GM23338 (cell line): Measurements from ENCODE around the gene RIPK1. TPM values are rescaled to one million over a fixed set of nuclear protein-coding genes. Genes with fewer than 3 reads are reported as not detected.
A peak's percentile ranks its signal among the peaks of the same experiment; 100 is the strongest.

Experiments
- ATAC-seq: fragments of 200-7000 bp; cut with Tn5 transposase; 3 replicates; pipeline ENCODE4 v1.9.1; 2020
- DNase-seq: peaks from one replicate; pipeline ENCODE4 v3.0.0-alpha.2; 2015; ENCODE audit warnings: low spot score
- H2AFZ ChIP-seq: fragments of 200-600 bp; sonication (generic); 2 replicates; pipeline ENCODE4 v1.8.0; 2016; ENCODE audit warnings: antibody characterized with exemption, mild to moderate bottlenecking, moderate library complexity
- H3F3A ChIP-seq: fragments of 200-600 bp; sonication (generic); replicated peaks from 2 replicates; pipeline ENCODE4 v1.8.0; 2017; ENCODE audit warnings: antibody characterized with exemption, mixed run types, low read depth
- H3K27ac ChIP-seq: fragments of 200-600 bp; sonication (generic); 2 replicates; pipeline ENCODE4 v1.6.1; 2016; ENCODE audit warnings: low read depth
- H3K27me3 ChIP-seq: fragments of 200-600 bp; sonication (generic); 2 replicates; pipeline ENCODE4 v1.8.0; 2016; ENCODE audit warnings: mild to moderate bottlenecking, mixed run types, moderate library complexity; ENCODE audit not compliant: insufficient read depth
- H3K36me3 ChIP-seq: fragments of 200-600 bp; sonication (generic); 2 replicates; pipeline ENCODE4 v1.8.0; 2016; ENCODE audit warnings: mild to moderate bottlenecking; ENCODE audit not compliant: insufficient read depth
- H3K4me1 ChIP-seq: fragments of 200-600 bp; sonication (generic); 2 replicates; pipeline ENCODE4 v1.8.0; 2016; ENCODE audit warnings: mild to moderate bottlenecking, moderate library complexity; ENCODE audit not compliant: insufficient read depth
- H3K4me2 ChIP-seq: fragments of 200-600 bp; sonication (generic); 2 replicates; pipeline ENCODE4 v1.7.1; 2017; ENCODE audit warnings: mixed run types
- H3K4me3 ChIP-seq: fragments of 200-600 bp; sonication (generic); 2 replicates; pipeline ENCODE4 v1.6.1; 2016; ENCODE audit warnings: mixed run types
- H3K79me2 ChIP-seq: fragments of 200-600 bp; sonication (generic); replicated peaks from 2 replicates; pipeline ENCODE4 v1.8.0; 2017; ENCODE audit warnings: mild to moderate bottlenecking; ENCODE audit not compliant: insufficient read depth
- H3K9me2 ChIP-seq: fragments of 200-600 bp; sonication (generic); 2 replicates; pipeline ENCODE4 v1.8.0; 2017; ENCODE audit not compliant: insufficient read depth
- H4K20me1 ChIP-seq: fragments of 200-600 bp; sonication (generic); replicated peaks from 2 replicates; pipeline ENCODE4 v1.8.0; 2017; ENCODE audit warnings: mild to moderate bottlenecking; ENCODE audit not compliant: insufficient read depth
- H3K27ac Mint-ChIP-seq: 2 replicates; pipeline ENCODE4 v1.8.0; 2020; ENCODE audit warnings: inconsistent platforms, mild to moderate bottlenecking, moderate library complexity, mixed read lengths
- H3K27me3 Mint-ChIP-seq: 3 replicates; pipeline ENCODE4 v1.8.0; 2022; ENCODE audit warnings: low read depth, mild to moderate bottlenecking, moderate library complexity, mixed read lengths, inconsistent platforms; ENCODE audit not compliant: insufficient read depth, poor library complexity
- H3K36me3 Mint-ChIP-seq: 3 replicates; pipeline ENCODE4 v1.8.0; 2021; ENCODE audit warnings: low read depth, mild to moderate bottlenecking, inconsistent platforms, moderate library complexity, mixed read lengths
- H3K4me1 Mint-ChIP-seq: 3 replicates; pipeline ENCODE4 v1.8.0; 2020; ENCODE audit warnings: mild to moderate bottlenecking, inconsistent platforms, mixed read lengths
- H3K4me3 Mint-ChIP-seq: 3 replicates; pipeline ENCODE4 v1.8.0; 2021; ENCODE audit warnings: moderate library complexity, mild to moderate bottlenecking, inconsistent platforms, mixed read lengths
- H3K9me3 Mint-ChIP-seq: 3 replicates; pipeline ENCODE4 v1.8.0; 2020; ENCODE audit warnings: moderate library complexity, mild to moderate bottlenecking, inconsistent platforms, mixed read lengths
- CREB1 ChIP-seq: fragments of 250-450 bp; sonication (Bioruptor Pico); IDR thresholded peaks from 2 replicates; pipeline ENCODE4 v1.5.0; 2020; ENCODE audit warnings: low read depth, mild to moderate bottlenecking, moderate library complexity
- ETS1 ChIP-seq: IDR thresholded peaks from 2 replicates; pipeline ENCODE4 v1.6.1; 2016; ENCODE audit warnings: antibody characterized with exemption
- EZH2 ChIP-seq: fragments of 200-600 bp; sonication (generic); IDR thresholded peaks from one replicate; pipeline ENCODE4 v1.8.0; 2017; ENCODE audit warnings: antibody characterized with exemption, mild to moderate bottlenecking, low read depth; ENCODE audit not compliant: unreplicated experiment
- EZH2phosphoT487 ChIP-seq: fragments of 200-600 bp; sonication (generic); IDR thresholded peaks from one replicate; pipeline ENCODE4 v1.8.1; 2018; ENCODE audit warnings: antibody characterized with exemption; ENCODE audit not compliant: unreplicated experiment
- JUNB ChIP-seq: IDR thresholded peaks from one replicate; pipeline ENCODE4 v1.6.1; 2016; ENCODE audit warnings: antibody characterized with exemption; ENCODE audit not compliant: unreplicated experiment
- NANOG ChIP-seq: IDR thresholded peaks from 2 replicates; pipeline ENCODE4 v1.6.1; 2016; ENCODE audit warnings: antibody characterized with exemption, borderline replicate concordance
- STAT1 ChIP-seq: IDR thresholded peaks from one replicate; pipeline ENCODE4 v1.6.1; 2016; ENCODE audit warnings: antibody characterized with exemption; ENCODE audit not compliant: unreplicated experiment
- ZNF114 ChIP-seq: fragments of 250-450 bp; sonication (Bioruptor Pico); IDR thresholded peaks from 2 replicates; pipeline ENCODE4 v1.5.0; 2020; ENCODE audit warnings: mild to moderate bottlenecking, moderate library complexity
- ZNF331 ChIP-seq: fragments of 250-450 bp; sonication (Bioruptor Pico); IDR thresholded peaks from 2 replicates; pipeline ENCODE4 v1.5.0; 2020; ENCODE audit warnings: low read depth, mild to moderate bottlenecking, moderate library complexity
- ZNF462 ChIP-seq: fragments of 250-450 bp; sonication (Bioruptor Pico); IDR thresholded peaks from 2 replicates; pipeline ENCODE4 v1.5.0; 2020; ENCODE audit warnings: mild to moderate bottlenecking, moderate library complexity
- polyA plus RNA-seq: library from polyadenylated mRNA; unstranded; fragments of >200 nt; fragmentation: Nextera tagmentation; extraction: Ambion mirVana; gene quantifications from 2 replicates; pipeline ENCODE4 v1.2.1, GENCODE V29; 2016
- total RNA-seq: library from RNA; depleted of rRNA; stranded (reverse); fragments of >200 nt; shearing (Covaris generic); gene quantifications from 2 replicates; pipeline ENCODE4 v1.2.3, GENCODE V29; 2014
- TF ChIP-seq, protein P1 (sequence below): IDR thresholded peaks from one replicate; pipeline ENCODE4 v1.6.1; 2018; ENCODE audit warnings: antibody characterized with exemption; ENCODE audit not compliant: unreplicated experiment

Gene RIPK1
- total and polyA plus RNA-seq, 2 experiments from 2014 or later, result 5.7 to 19.4 TPM

DNA sequence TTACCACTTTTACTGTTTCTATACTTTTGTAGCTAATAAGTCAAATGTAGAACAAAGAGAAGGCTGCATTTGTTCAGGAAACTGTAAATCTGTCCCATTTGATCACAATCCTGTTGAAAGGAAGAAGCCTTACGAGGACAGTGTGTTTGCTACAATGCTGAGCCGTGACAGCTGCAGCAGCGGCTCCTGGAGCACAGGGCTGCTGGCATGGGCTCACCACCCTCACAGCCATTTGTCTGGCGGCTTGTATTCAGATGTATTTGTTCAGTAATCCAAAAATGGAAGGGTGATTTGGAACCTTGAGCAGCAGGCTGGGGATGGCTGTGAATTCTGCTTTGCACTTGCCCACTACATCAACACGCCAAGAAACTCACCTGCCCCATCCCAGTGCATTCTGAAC lies 83.4 kb downstream of the RIPK1 start (continued):
- TF ChIP-seq, protein P1, sequence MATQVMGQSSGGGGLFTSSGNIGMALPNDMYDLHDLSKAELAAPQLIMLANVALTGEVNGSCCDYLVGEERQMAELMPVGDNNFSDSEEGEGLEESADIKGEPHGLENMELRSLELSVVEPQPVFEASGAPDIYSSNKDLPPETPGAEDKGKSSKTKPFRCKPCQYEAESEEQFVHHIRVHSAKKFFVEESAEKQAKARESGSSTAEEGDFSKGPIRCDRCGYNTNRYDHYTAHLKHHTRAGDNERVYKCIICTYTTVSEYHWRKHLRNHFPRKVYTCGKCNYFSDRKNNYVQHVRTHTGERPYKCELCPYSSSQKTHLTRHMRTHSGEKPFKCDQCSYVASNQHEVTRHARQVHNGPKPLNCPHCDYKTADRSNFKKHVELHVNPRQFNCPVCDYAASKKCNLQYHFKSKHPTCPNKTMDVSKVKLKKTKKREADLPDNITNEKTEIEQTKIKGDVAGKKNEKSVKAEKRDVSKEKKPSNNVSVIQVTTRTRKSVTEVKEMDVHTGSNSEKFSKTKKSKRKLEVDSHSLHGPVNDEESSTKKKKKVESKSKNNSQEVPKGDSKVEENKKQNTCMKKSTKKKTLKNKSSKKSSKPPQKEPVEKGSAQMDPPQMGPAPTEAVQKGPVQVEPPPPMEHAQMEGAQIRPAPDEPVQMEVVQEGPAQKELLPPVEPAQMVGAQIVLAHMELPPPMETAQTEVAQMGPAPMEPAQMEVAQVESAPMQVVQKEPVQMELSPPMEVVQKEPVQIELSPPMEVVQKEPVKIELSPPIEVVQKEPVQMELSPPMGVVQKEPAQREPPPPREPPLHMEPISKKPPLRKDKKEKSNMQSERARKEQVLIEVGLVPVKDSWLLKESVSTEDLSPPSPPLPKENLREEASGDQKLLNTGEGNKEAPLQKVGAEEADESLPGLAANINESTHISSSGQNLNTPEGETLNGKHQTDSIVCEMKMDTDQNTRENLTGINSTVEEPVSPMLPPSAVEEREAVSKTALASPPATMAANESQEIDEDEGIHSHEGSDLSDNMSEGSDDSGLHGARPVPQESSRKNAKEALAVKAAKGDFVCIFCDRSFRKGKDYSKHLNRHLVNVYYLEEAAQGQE, result no peak
- TF ChIP-seq EZH2phosphoT487 (no peak), STAT1 (no peak), EZH2 (no peak), NANOG (no peak), CREB1 (no peak), JUNB (no peak)

GRCh38 chr6:3152689-3153088 lies 84.4 kb downstream of the RIPK1 start:
- H3K36me3 Mint-ChIP-seq, result peaks cover 66% of the 10 kb centered on the region
- no peak for TF ChIP-seq ZNF331 (CRISPR knock-in tag)
- TF ChIP-seq ZNF114 (CRISPR knock-in tag), result no peak
- no peak for TF ChIP-seq ZNF462 (CRISPR knock-in tag)
- no peak for TF ChIP-seq CREB1
- TF ChIP-seq JUNB, result no peak
- TF ChIP-seq, protein P1, result no peak
- no peak for TF ChIP-seq EZH2
- TF ChIP-seq ETS1, result no peak
- H3K4me2 ChIP-seq, result no peak overlapping the region

More at GRCh38 chr6:3152689-3153088, 84.4 kb downstream of the RIPK1 start:
- Histone ChIP-seq H4K20me1 (no peaks in the 10 kb centered on the region; the same call in 1 of the 2 replicates), H3K9me2 (no peaks in the 10 kb centered on the region), H3K27ac (0 out of 2 replicates have a peak overlapping the region, but pooled peaks have one; percentile 27), H3K36me3 (peaks cover 24% of the 10 kb centered on the region), H3K4me3 (no peak overlapping the region), H2AFZ (no peak overlapping the region), H3K27me3 (no peaks in the 10 kb centered on the region), H3F3A (peaks cover 36% of the 10 kb centered on the region), H3K4me1 (0 out of 2 replicates have a peak, but pooled peaks cover 3% of the 10 kb centered on the region), H3K79me2 (peaks cover 15% of the 10 kb centered on the region)
- Mint-ChIP-seq H3K4me1 (peaks cover 11% of the 10 kb centered on the region), H3K4me3 (no peak overlapping the region), H3K27ac (no peak overlapping the region), H3K9me3 (no peaks in the 10 kb centered on the region), H3K27me3 (peaks cover 15% of the 10 kb centered on the region)
- ATAC-seq (no peak), DNase-seq (no peak)
